NK-92 treated with Interleukin-12 subunit alpha and Interleukin-12 subunit beta, amount 100 ng/mL, for 24 hours (cell line): ENCODE measurements around the gene CAMTA1.

Experiments used
- DNase-seq: peaks from one replicate; lab custom pipeline; 2025; lab: John Stamatoyannopoulos, UW

CAMTA1 gene

GRCh38 chr1:6979003-6979613, 193.9 kb downstream of the CAMTA1 start:
- DNase-seq, result no peak

GRCh38 chr1:6981595-6981994, 196.3 kb downstream of the CAMTA1 start:
- no peak for DNase-seq

GRCh38 chr1:6982443-6982842, 197.2 kb downstream of the CAMTA1 start:
- no peak for DNase-seq

DNA sequence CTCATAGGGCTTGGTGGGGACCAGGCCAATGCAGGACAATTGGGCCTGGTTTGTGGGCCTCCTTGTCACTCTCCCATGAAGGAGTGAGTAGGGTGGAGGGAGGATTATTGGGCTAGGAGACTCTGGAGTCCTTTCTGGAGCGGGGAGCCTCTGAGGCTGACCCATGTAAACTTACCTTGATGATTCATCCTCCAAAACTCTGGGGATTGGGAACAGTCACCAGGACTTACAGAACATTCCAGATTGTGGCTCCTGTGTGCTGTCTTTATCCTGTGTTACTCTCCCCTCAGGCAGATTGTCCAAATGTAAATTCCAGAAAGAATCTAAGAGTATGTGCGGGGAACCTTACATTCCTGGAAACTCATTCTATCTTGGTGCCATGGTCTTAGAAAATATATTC, 197.6 kb downstream of the CAMTA1 start:
- no peak for DNase-seq

- no peak for DNase-seq
These were observed 199.3 kb downstream of the CAMTA1 start for GRCh38 chr1:6984536-6984935.

DNA sequence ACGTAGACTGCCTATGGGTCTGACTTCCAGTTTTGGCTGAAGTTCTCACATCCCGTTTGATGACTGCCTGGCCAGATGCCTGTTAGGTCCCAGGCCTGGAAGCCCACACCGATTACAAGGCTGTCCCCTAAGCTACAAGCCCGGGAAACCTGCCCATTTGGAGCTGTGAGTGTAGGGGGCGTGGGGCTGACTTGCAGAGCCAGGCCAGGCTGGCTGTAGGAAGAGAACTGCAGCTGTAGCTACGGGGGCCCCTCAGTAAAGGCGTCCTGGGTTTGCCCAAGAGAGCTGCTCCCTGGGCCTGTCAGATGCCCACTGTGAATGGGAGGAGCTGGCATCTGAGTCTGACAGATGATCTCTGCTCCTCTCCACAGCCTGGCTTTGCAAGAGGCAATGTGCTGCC, 199.7 kb downstream of the CAMTA1 start:
- no peak for DNase-seq

DNA sequence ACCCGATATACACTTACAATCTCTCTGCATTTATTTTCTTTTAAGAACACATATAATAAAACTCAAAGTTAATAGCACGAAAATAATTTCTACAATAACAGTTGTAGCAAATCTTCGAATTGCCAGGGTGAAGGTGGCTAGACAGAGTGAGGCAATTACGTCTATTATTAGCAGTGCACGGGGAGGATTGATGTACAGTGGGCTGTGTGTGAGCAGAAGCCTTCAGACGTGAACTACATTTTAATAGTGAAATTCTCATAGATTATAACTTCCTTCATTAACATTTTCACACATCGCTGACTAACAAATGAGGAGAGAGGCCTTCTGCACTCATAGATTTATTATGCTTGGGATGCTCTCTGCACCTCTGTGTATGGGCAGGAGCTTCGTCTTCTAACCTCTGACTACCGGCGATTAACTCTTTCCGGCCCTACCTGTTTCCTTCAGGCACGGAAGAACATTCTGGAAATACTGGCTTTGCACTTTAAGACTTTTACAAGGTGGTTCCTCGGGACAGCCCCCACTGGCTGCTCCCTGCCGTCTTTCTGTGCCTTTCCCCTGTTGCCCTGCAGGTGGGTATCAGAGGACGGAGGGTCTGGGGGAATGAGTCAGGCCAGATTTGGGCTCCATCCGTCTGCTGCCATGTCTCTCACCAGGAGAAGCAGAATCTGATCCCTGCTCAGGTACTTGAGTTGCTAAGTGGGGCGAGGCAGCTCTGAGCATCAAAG, 200.5 kb downstream of the CAMTA1 start:
- no peak for DNase-seq

DNA sequence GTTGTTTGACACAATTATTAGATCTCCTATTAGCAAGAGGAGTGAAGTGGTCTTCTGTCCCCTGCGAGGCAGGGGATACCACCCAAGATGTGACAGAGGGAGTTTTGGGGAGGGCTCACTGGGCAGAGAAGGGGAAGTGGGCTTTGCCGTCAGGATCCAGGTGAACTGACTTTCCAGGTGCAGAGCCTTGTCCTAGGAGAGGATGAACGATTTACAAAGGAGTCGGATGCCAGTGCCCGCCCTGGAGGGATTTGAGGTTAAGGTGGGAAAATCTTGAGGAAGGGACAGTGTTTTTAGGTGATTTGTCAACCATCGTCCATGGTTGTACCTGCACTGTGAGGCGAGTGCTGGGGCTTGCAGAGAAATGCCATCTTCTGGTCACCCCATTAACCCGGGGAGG, 201.0 kb downstream of the CAMTA1 start:
- no peak for DNase-seq

- no peak for DNase-seq
These were observed 202.7 kb downstream of the CAMTA1 start for GRCh38 chr1:6987940-6988339.

GRCh38 chr1:6988796-6989195, 203.5 kb downstream of the CAMTA1 start:
- DNase-seq, result no peak

DNA sequence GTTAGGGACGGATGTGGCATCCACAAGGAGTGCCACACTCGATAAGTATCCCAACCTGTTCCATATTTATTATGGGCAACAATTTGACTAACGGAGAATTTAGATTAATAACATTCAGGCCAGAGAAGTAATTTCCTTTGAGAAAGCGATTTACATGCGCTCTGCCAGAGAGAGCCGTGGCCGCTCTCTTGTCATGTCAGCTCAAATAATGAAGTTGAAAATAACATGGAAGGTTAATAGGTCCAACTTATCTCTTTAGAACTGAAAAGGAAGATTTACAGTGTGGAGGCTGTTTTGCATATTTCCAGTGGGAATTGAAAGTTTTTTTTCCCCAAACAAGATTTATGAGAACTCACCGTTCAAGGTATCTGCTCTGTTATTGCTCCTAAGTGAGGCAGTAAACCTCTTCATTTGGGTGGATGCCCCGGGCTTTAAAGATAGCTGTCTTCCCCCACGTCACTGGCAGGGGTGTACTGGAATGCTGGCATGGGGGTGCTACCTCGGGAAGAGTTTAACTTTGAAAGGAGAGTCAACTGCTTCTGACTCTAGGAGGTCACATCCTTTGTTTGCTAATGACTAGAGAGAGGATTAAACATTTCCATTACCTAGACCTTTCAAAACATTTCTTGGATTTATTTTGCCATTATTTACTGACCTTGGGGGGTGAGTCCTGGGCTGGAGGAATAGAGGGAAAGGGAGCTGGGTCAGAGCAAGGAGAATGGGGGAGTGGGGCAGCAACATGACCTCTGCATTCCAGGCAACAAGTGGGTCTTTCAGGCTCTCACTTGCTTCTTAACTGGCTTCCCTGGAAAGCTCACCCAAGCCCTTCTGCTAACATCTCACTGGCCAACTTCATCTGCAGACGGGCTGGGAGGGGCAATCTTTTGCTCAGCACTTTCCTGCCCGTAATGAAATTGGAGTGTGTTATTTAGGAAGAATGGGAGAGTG, 204.2 kb downstream of the CAMTA1 start:
- no peak for DNase-seq

DNA sequence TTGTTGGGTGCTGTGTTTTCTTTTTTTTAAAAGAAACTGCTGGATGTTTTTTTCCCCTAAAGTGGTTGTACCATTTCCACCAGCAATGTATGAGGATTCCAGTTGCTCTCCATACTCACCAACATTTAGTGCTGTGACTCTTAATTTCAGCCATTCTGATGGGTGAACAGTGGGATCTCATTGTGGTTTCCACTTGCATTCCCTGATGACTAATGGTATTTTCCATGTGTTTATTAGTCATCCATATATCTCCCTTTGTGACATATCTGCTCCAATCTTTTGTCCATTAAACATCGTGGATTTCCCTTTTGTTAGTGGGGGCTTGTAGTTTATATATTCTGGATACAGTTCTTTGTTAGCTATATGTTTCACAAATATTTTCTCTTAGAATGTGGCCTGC, 206.0 kb downstream of the CAMTA1 start:
- no peak for DNase-seq

- DNase-seq, result no peak
These were observed 210.5 kb downstream of the CAMTA1 start for GRCh38 chr1:6995789-6996188.

GRCh38 chr1:6996371-6996770, 211.1 kb downstream of the CAMTA1 start:
- no peak for DNase-seq

DNA sequence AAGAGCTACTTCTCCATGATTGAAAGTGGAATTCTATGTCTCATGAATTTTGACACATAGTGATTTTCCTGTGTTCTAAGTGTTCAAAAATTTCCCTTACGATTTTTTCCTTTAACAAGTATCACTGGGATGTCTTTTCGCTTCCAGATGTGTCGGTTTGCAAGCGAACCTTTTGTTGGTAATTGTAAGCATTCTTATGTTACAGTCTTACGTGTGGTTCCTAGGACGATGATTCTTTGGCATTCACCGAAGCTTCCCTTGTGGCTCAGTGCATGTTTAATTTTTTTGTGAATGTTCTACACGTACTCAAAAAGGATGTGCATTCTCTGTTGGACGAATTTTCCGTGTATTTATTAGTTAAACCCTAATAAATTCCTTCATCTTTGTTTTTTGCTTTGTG, 211.6 kb downstream of the CAMTA1 start:
- no peak for DNase-seq

GRCh38 chr1:6998267-6998666, 213.0 kb downstream of the CAMTA1 start:
- no peak for DNase-seq

DNA sequence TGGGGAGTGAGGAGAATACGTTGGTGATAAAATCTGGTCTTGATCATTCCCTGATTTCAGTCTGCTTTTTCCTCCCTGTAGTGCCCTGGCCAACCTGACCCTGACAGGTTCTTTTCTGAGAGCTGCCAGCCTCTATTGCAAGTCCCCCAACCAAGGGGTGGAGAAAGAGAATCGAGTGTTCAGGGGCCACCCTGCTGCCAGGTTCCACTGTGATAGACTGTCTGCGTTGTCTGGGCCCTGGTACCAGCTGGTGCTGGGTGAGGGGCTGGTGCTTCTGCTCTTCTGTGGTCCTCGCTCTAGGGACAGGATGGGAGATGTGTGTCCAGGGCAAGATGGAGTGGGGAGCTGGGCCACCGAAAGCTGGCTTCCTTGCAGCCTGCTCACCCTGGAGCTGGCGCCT, 214.6 kb downstream of the CAMTA1 start:
- no peak for DNase-seq

DNA sequence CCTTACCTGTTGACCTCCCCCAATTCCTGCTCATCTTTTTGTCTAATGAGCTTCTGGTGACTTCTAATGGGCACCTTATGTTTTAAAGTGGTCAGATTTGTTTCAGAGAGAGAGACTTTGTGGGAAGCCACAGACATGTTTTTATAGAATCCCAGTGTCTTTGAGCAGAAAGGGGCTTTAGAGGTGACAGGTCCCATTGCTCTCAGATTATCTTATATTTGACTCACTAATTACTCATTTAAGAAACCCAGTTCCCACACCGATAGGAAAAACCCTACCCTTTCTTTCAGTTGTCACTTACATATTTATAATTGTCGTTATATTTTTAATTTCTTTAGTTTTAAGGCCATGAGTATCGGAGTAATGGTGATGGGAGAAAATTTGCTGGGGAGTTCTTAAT, 215.5 kb downstream of the CAMTA1 start:
- no peak for DNase-seq

DNA sequence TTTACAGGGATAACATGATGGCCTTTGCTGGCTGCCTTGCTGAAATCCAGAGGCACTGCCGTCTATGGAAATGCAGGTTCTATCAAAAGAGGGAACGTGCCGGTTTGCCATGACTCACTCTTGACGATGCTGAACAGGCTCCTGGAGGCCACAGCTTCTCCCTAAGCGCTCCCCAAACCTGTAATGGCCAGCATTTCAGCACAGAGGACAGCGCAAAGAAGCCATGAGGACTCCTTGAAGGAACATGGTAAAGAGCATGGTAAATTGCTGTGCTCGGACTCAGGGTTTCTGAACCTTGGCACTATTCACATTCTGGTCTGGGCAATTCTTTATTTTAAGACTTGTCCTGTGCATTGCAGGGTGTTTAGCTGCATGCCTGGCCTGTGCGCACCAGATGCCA, 217.5 kb downstream of the CAMTA1 start:
- no peak for DNase-seq

GRCh38 chr1:7003676-7004075, 218.4 kb downstream of the CAMTA1 start:
- no peak for DNase-seq

DNA sequence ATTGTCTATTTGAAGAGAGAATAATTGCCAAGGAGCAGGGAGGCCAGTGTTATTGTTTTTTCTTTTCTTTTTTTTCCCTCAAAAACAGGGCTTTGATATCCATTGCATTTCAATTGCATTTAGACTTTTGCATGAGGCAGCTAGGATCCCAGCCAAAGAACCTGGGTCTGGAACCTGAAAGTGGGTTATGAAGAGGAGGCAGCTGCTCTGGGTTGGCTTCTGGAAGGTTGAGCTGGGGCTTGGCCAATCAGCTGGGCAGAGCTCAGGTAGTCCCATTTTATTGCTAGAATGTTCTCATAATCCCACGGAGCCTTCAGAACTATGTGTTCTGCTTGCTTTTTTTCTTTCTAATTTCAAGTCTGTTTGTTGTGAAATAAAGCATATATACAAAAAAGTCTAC, 218.9 kb downstream of the CAMTA1 start:
- no peak for DNase-seq

DNA sequence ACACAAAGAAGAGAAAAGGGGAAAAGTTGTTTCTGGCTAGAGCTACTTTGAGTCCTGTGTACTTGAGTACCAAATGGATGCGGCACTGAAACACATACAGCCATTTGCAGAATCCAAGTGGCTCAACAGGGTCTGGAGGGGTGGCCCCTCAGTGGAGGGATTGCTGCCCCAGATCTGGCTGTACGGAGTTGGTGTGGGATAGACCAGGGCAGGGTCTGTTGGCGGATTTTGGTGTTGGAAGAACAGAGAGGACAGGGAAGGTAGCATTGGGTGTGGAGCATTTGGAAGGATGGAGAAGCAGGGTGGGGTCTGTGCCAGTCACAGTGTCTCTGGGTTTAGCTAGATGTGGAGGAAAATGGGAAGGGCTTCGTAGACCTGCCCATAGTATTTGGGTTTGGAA, 220.5 kb downstream of the CAMTA1 start:
- DNase-seq, result no peak
